AG09309 (cell line): Measurements from ENCODE around the gene RASSF4.

ENCODE experiments used
- DNase-seq: peaks from one replicate; pipeline ENCODE4 v3.0.0-alpha.2; 2010; ENCODE audit warnings: low read depth
- H3K4me3 ChIP-seq: 2 replicates; pipeline ENCODE4 v1.5.1; 2011; ENCODE audit warnings: mild to moderate bottlenecking, low read depth, low read length, moderate library complexity; ENCODE audit not compliant: control insufficient read depth
- CTCF ChIP-seq: IDR thresholded peaks from 2 replicates; pipeline ENCODE4 v1.5.1; 2011; ENCODE audit warnings: mild to moderate bottlenecking, low read depth, low read length, inconsistent platforms; ENCODE audit not compliant: insufficient read depth, control insufficient read depth; ENCODE audit errors: missing control alignments

Gene RASSF4

GRCh38 chr10:44954042-44954441 is 5.6 kb upstream of the RASSF4 start:
- no peak for TF ChIP-seq CTCF
- H3K4me3 ChIP-seq: no peak overlapping the region
- DNase-seq: no peak

DNA sequence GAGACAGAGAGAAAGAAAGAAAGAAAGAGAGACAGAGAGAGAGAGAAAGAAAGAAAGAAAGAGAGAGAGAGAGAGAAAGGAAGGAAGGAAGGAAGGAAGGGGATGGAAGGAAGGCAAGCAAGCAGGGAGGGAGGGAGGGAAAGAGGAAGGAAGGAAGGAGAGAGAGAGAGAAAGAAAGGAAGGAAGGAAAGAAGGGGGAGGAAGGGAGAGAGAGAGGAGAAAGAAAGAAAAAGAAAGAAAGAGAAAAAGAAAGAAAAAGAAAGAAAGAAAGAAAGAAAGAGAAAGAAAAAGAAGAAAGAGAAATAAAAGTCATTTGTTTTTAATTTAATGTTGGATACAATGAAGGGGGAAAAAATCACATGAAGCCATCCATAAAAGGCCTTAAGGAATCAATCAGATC is 4.6 kb upstream of the RASSF4 start:
- no peak for DNase-seq
- TF ChIP-seq CTCF: no peak
- no peak overlapping the region for H3K4me3 ChIP-seq

DNA sequence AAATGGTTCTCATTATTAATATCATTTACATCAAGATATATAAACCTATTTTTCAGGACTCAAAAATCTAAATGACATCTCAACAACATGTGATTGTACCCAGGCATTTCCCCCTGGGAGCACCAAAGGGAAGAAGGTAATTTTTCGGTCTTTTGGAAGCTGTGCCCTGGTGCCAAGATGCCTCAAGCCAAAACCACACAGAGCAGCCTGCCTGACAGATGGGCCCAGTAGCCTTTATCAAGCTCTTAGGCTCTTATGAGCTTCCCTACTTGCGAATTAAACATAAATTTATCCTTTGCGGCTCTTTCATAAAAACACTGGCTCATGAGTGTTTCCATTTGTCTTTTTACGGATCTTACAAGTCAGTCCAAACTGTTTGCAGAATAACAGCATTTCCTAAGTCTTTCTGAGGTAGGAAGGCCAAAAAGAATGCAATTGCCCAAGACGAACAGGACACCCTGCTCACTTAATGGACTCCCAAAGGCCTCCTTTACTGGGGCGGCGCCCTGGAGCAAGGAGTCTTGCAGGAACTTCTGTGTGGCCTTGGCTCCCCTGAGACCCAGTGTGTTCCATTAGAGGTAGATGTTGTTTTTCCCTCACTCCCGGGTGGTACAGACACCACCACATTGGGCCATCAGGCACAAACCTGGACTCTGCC is 4.1 kb upstream of the RASSF4 start:
- no peak for TF ChIP-seq CTCF
- DNase-seq: no peak
- H3K4me3 ChIP-seq: no peak overlapping the region

GRCh38 chr10:44956226-44956625 is 3.4 kb upstream of the RASSF4 start:
- no peak overlapping the region for H3K4me3 ChIP-seq
- no peak for DNase-seq
- TF ChIP-seq CTCF: no peak

GRCh38 chr10:44956717-44957706 is 2.6 kb upstream of the RASSF4 start:
- DNase-seq: no peak
- no peak overlapping the region for H3K4me3 ChIP-seq
- no peak for TF ChIP-seq CTCF

- DNase-seq: no peak
- no peak for TF ChIP-seq CTCF
- H3K4me3 ChIP-seq: peak overlapping the region; percentile 70
Measured at GRCh38 chr10:44958196-44958897, 1.3 kb upstream of the RASSF4 start.
